SK-N-SH (cell line): Measurements from ENCODE around the gene F7. TPM values are rescaled to one million over a fixed set of nuclear protein-coding genes. Genes with fewer than 3 reads are reported as not detected.

Source experiments
- CTCF ChIA-PET: fragments of 300-600, 350-600 bp; formaldehyde crosslinking; extraction: SDS; loops from one replicate; lab custom pipeline; 2021; lab: Yijun Ruan, JAX
- POLR2A ChIA-PET: fragments of 350-600 bp; sonication (Branson Sonifier 250); formaldehyde crosslinking; extraction: SDS; loops from one replicate; lab custom pipeline; 2020; ENCODE audit warnings: antibody characterized with exemption, inconsistent platforms; lab: Yijun Ruan, JAX
- DNase-seq: peaks from one replicate; pipeline ENCODE4 v3.0.0; 2012
- H2AFZ ChIP-seq: fragments of 200-600 bp; sonication (generic); 2 replicates; pipeline ENCODE4 v1.8.1; 2016; ENCODE audit warnings: antibody characterized with exemption, mild to moderate bottlenecking, low read depth
- H3F3A ChIP-seq: fragments of 200-600 bp; sonication (generic); replicated peaks from 2 replicates; pipeline ENCODE3; 2016; ENCODE audit warnings: antibody characterized with exemption, mild to moderate bottlenecking; ENCODE audit not compliant: insufficient read depth
- H3K27ac ChIP-seq, 2 experiments: fragments of 200-500 bp in 1 of 2; fragments of 200-600 bp in 1 of 2; sonication (Bioruptor generic) in 1 of 2; sonication (generic), shearing (Covaris generic) in 1 of 2; 2 replicates each; pipeline versions ENCODE4 v1.5.1 to v1.6.1; 2014 to 2016; ENCODE audit warnings: low read depth in 2 of 2, inconsistent platforms in 1 of 2, low read length in 1 of 2, mild to moderate bottlenecking in 1 of 2, mixed read lengths in 1 of 2
- H3K27me3 ChIP-seq: fragments of 200-600 bp; sonication (generic), shearing (Covaris generic); 2 replicates; pipeline ENCODE4 v1.6.1; 2016; ENCODE audit warnings: mixed run types; ENCODE audit not compliant: insufficient read depth
- H3K36me3 ChIP-seq, 2 experiments: fragments of 200-500 bp in 1 of 2; fragments of 200-600 bp in 1 of 2; sonication (Bioruptor generic) in 1 of 2; sonication (generic) in 1 of 2; replicated peaks in 1 of 2; 2 replicates each; pipeline versions ENCODE3 to v1.5.1; 2014 to 2016; ENCODE audit warnings: low read length in 1 of 2, mild to moderate bottlenecking in 1 of 2; ENCODE audit not compliant: insufficient read depth in 2 of 2, control insufficient read depth in 1 of 2
- H3K4me1 ChIP-seq, 2 experiments: fragments of 200-500 bp in 1 of 2; fragments of 200-600 bp in 1 of 2; sonication (Bioruptor generic) in 1 of 2; sonication (generic), shearing (Covaris generic) in 1 of 2; 2 replicates each; pipeline versions ENCODE4 v1.5.1 to v1.6.1; 2014 to 2016; ENCODE audit warnings: low read depth in 1 of 2, low read length in 1 of 2, mixed run types in 1 of 2; ENCODE audit not compliant: insufficient read depth in 2 of 2, control insufficient read depth in 1 of 2
- H3K4me2 ChIP-seq: fragments of 200-600 bp; sonication (generic), shearing (Covaris generic); 2 replicates; pipeline ENCODE4 v1.6.1; 2017; ENCODE audit warnings: mixed run types
- H3K4me3 ChIP-seq, 2 experiments: fragments of 200-500 bp in 1 of 2; fragments of 200-600 bp in 1 of 2; sonication (Bioruptor generic) in 1 of 2; sonication (generic), shearing (Covaris generic) in 1 of 2; 2 replicates each; pipeline versions ENCODE4 v1.5.1 to v1.8.1; 2014 to 2016; ENCODE audit warnings: low read depth in 2 of 2, inconsistent platforms in 1 of 2, low read length in 1 of 2, mild to moderate bottlenecking in 1 of 2, mixed read lengths in 1 of 2, moderate library complexity in 1 of 2
- H3K79me2 ChIP-seq: fragments of 200-600 bp; sonication (generic); 2 replicates; pipeline ENCODE4 v1.8.1; 2017; ENCODE audit warnings: mild to moderate bottlenecking; ENCODE audit not compliant: insufficient read depth
- H3K9ac ChIP-seq: fragments of 200-600 bp; sonication (generic); 2 replicates; pipeline ENCODE4 v1.6.1; 2017; ENCODE audit warnings: mixed run types
- H3K9me2 ChIP-seq: fragments of 200-600 bp; sonication (generic); 2 replicates; pipeline ENCODE4 v1.6.1; 2017; ENCODE audit warnings: mixed run types
- H3K9me3 ChIP-seq: fragments of 200-600 bp; sonication (generic); 2 replicates; pipeline ENCODE4 v1.6.1; 2017; ENCODE audit warnings: mixed run types, mild to moderate bottlenecking, moderate library complexity
- H4K20me1 ChIP-seq: fragments of 200-600 bp; sonication (generic); 2 replicates; pipeline ENCODE4 v1.6.1; 2017; ENCODE audit warnings: mild to moderate bottlenecking, mixed run types; ENCODE audit not compliant: insufficient read depth
- CTCF ChIP-seq: fragments of 200-600 bp; sonication (generic); IDR thresholded peaks from 2 replicates; pipeline ENCODE4 v1.6.1; 2017; ENCODE audit warnings: antibody characterized with exemption, mild to moderate bottlenecking, moderate library complexity
- ELF1 ChIP-seq: IDR thresholded peaks from 2 replicates; pipeline ENCODE4 v1.4.0; 2012
- EP300 ChIP-seq, 2 experiments: IDR thresholded peaks; 2 replicates each; pipeline versions ENCODE4 v1.4.0 to v1.6.1; 2012; ENCODE audit warnings: borderline replicate concordance in 1 of 2, low read depth in 1 of 2, low read length in 1 of 2
- EZH2phosphoT487 ChIP-seq: fragments of 200-600 bp; sonication (generic); IDR thresholded peaks from 2 replicates; pipeline ENCODE4 v1.6.1; 2017; ENCODE audit warnings: low read depth, mixed run types, mild to moderate bottlenecking, antibody characterized with exemption, moderate library complexity, borderline replicate concordance
- FOXJ3 ChIP-seq: sonication (generic); formaldehyde crosslinking; IDR thresholded peaks from 2 replicates; pipeline ENCODE4 v1.5.1; 2020; ENCODE audit warnings: mild to moderate bottlenecking, missing genetic modification reagents
- GABPA ChIP-seq: IDR thresholded peaks from 2 replicates; pipeline ENCODE4 v1.4.0; 2012; ENCODE audit warnings: low read depth, mild to moderate bottlenecking
- MAX ChIP-seq: IDR thresholded peaks from 2 replicates; pipeline ENCODE4 v1.4.0; 2012; ENCODE audit warnings: low read depth
- NFIC ChIP-seq: IDR thresholded peaks from 2 replicates; pipeline ENCODE4 v1.4.0; 2012; ENCODE audit warnings: borderline replicate concordance
- POLR2AphosphoS5 ChIP-seq: IDR thresholded peaks from 2 replicates; pipeline ENCODE4 v1.6.1; 2012; ENCODE audit warnings: low read depth, low read length
- REST ChIP-seq: IDR thresholded peaks from 2 replicates; pipeline ENCODE4 v1.6.1; 2012; ENCODE audit warnings: mild to moderate bottlenecking, low read depth, low read length, moderate library complexity
- RXRA ChIP-seq: IDR thresholded peaks from 2 replicates; pipeline ENCODE4 v1.4.0; 2012; ENCODE audit warnings: low read depth, mild to moderate bottlenecking, borderline replicate concordance
- SIN3A ChIP-seq: IDR thresholded peaks from 2 replicates; pipeline ENCODE4 v1.6.1; 2012; ENCODE audit warnings: low read depth, mild to moderate bottlenecking, low read length, moderate library complexity, borderline replicate concordance
- SMC3 ChIP-seq: IDR thresholded peaks from 2 replicates; pipeline ENCODE4 v1.6.1; 2012; ENCODE audit warnings: low read depth, low read length, improper control_type of control experiment
- TAF1 ChIP-seq: IDR thresholded peaks from 2 replicates; pipeline ENCODE4 v1.6.1; 2012; ENCODE audit warnings: low read depth, mild to moderate bottlenecking, low read length, moderate library complexity, borderline replicate concordance
- TEAD4 ChIP-seq: IDR thresholded peaks from 2 replicates; pipeline ENCODE4 v1.4.0; 2012; ENCODE audit warnings: mild to moderate bottlenecking, borderline replicate concordance; ENCODE audit not compliant: insufficient read depth
- USF2 ChIP-seq: fragments of 150-350 bp; IDR thresholded peaks from 2 replicates; pipeline ENCODE4 v1.6.1; 2017; ENCODE audit warnings: antibody characterized with exemption, low read length, low read depth, borderline replicate concordance
- YY1 ChIP-seq: IDR thresholded peaks from 2 replicates; pipeline ENCODE4 v1.4.0; 2012; ENCODE audit warnings: low read depth, mild to moderate bottlenecking
- WGBS: methylation state at CpG from one replicate; pipeline ENCODE4 v1.1.6; 2017; ENCODE audit warnings: low lambda C conversion rate; 5-methylcytosine and 5-hydroxymethylcytosine counted together
- polyA plus RNA-seq, 3 experiments: library from polyadenylated mRNA; depleted of rRNA; stranded (reverse); fragments of >200 nt; gene quantifications; 2 replicates each; pipeline ENCODE4 v1.2.3, GENCODE V29; 2012

Gene F7
- polyA plus RNA-seq, 1 of the 3 experiments (the other 2 are of a cell fraction) = not detected

GRCh38 chr13:113105921-113106452 lies 396 bp downstream of the F7 start:
- no peak for DNase-seq
- H3K9me3 ChIP-seq = no peaks in the 10 kb centered on the region
- H3K27me3 ChIP-seq = peaks cover 11% of the 10 kb centered on the region
- no peak overlapping the region for H3K9ac ChIP-seq
- TF ChIP-seq GABPA = no peak
- TF ChIP-seq EP300 (IDR thresholded peaks at IDR 0.05; ENCODE audit: borderline replicate concordance in 1 of 2, low read depth in 1 of 2, low read length in 1 of 2) = no peak
- TF ChIP-seq REST = no peak
- no peak for TF ChIP-seq YY1
- TF ChIP-seq POLR2AphosphoS5 = no peak
- TF ChIP-seq ELF1 = no peak
- TF ChIP-seq FOXJ3 (CRISPR knock-in tag) = no peak
- TF ChIP-seq SIN3A = no peak
- no peak for TF ChIP-seq NFIC
- no peak for TF ChIP-seq USF2
- no peak for TF ChIP-seq EZH2phosphoT487
- no peak for TF ChIP-seq SMC3
- no peak for TF ChIP-seq TEAD4
- no peak for TF ChIP-seq MAX
- no peak for TF ChIP-seq RXRA
- TF ChIP-seq TAF1 = no peak
- no peak for TF ChIP-seq CTCF
- H3K36me3 ChIP-seq = no peaks in the 10 kb centered on the region
- WGBS = 65% methylated on average over 16 of the region's 16 CpGs
- H3K4me3 ChIP-seq = no peak overlapping the region
- H2AFZ ChIP-seq = no peak overlapping the region
- H3K79me2 ChIP-seq = no peaks in the 10 kb centered on the region
- H3K27ac ChIP-seq = no peak overlapping the region
- ChIA-PET POLR2A (no interaction called here), CTCF (no interaction called here)
- no peaks in the 10 kb centered on the region for H3K9me2 ChIP-seq
- no peaks in the 10 kb centered on the region for H3F3A ChIP-seq
- no peaks in the 10 kb centered on the region for H4K20me1 ChIP-seq
- peaks cover 0 to 2% of the 10 kb centered on the region in 2 experiments; a peak in 1 of 4 replicates for H3K4me1 ChIP-seq
- H3K4me2 ChIP-seq = no peak overlapping the region
